HG02798 (cell line): ENCODE measurements around the gene PTDSS2.
"Not testable (repeated sequence)": the region's sequence is repeated elsewhere in the genome, so short reads cannot be mapped to it uniquely, and the experiment has no call there.

Experiments
- ATAC-seq: cut with Tn5 transposase; IDR thresholded peaks from one replicate; pipeline ENCODE4 v1.9.1; 2021; ENCODE audit warnings: mild to moderate bottlenecking; ENCODE audit not compliant: unreplicated experiment, poor library complexity

The PTDSS2 gene

GRCh38 chr11:429931-430456 lies 20.1 kb upstream of the PTDSS2 start:
- no peak for ATAC-seq

GRCh38 chr11:431921-432320 lies 18.2 kb upstream of the PTDSS2 start:
- ATAC-seq: no peak

DNA sequence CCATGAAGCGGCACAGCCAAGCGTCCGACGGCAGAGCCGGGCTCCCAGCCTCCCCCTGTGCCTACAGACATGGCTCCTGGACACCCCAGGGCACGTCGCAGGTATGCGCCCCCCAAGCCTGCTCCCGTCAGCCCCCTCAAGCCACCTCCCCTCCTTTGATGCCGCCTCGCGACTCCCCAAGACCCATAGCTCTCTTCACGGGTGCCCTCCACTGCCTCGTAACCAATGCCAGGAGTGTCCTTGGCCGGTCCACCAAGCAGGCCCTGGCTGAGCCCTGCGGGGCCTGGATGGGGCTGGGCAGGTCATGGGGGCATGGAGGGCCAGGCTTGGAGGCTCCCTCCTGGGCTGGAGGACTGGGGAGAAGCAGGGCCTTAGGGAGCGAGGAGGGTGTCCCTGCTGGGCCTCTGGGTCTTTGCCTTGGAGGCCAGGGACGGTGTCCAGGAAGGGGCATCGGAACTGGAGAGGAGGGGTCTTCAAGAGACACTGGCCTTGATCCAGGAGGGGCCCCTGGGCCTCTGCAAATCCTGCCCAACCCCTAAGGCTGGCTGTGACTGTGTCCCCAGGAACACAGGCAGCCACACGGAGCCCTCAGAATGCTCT lies 17.5 kb upstream of the PTDSS2 start:
- ATAC-seq: no peak

- no peak for ATAC-seq
Measured at GRCh38 chr11:433111-433510, 17.0 kb upstream of the PTDSS2 start.

GRCh38 chr11:433641-434040 lies 16.4 kb upstream of the PTDSS2 start:
- ATAC-seq: no peak

GRCh38 chr11:434496-434895 lies 15.6 kb upstream of the PTDSS2 start:
- no peak for ATAC-seq

DNA sequence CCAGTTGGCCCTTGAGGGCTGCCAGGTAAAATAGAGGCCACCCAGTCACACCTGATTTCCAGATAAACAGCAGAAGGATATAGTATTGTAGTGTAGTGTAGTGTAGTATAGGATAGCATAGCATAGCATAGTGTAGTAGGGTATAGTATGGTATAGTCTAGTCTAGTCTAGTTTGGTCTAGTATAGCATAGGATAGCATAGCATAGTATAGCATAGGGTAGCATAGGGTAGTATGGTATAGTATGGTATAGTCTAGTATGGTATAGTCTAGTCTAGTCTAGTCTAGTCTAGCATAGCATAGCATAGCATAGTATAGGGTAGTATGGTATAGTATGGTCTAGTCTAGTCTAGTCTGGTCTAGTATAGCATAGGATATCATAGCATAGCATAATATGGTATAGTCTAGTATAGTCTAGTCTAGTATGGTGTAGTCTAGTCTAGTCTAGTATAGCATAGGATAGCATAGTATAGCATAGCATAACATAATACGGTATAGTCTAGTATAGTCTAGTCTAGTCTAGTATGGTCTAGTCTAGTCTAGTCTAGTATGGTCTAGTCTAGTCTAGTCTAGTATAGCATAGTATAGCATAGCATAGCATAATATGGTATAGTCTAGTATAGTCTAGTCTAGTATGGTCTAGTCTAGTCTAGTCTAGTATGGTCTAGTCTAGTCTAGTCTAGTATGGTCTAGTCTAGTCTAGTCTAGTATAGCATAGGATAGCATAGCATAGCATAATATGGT lies 14.9 kb upstream of the PTDSS2 start:
- ATAC-seq: not testable (repeated sequence)

GRCh38 chr11:437228-437870 lies 12.7 kb upstream of the PTDSS2 start:
- no peak for ATAC-seq

DNA sequence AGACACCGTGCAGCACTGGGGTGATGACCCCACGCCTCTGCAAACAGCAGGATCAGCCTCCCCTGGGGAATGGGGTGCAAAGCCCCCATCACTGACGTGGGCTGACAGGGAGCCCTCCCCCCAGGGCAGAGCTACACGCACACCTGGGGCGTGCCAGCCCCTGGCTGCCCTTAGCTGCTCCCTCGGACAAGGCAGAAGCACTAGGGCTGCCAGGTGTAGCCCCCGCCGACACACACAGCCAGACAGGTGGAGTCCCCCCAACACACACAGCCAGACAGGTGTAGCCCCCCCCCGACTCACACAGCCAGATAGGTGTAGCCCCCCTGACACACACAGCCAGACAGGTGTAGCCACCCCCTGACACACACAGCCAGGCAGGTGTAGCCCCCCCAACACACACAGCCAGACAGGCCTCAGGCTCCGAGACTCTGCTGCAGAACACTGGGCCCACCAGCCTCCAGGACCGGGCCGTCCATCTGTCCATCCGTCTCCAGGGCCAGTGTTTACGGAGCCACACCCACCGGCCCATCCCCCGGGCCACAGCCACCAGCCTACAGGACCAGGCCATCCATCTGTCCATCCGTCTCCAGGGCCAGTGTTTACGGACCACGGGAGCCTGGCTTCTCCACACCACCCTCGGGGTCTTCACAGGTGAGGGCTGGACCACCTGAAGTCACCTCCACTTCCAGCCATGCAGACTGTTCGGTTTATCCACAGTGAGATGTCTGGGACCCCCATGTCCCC lies 11.8 kb upstream of the PTDSS2 start:
- ATAC-seq: no peak

DNA sequence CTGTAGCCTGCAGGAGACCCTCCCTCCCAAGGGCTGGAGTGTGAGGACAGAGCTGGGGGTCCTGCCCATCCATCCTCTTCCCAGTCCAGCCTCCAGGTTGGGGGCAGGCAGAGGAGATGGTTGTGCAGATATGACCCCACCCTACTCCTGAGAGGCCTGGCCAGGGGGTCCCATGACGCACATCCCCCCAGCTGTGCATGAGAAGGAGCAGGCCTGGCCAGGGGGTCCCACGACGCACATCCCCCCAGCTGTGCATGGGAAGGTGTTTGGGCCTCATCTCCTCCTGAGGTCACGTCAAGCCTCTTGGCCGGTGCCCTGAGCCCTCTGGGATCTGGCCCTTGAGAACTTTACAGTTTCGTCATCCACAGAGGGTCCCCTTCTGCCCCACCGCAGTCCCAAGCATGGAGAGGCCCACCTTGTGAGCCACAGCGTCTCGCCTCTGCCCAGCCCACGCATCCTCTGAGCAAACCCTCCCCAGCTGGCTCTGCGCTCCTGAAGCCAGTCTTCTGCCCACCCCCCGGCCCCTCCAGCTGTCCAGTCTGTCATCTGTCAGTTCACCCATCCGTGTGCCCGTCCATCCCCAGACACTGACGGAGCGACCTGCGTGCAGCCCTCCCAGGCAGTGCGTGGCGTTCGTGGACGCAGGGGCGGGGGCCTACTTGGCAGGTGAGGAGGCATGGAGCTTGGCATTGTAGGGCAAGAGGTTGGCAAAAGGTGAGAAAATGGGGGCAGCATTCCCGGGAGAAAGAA lies 10.6 kb upstream of the PTDSS2 start:
- ATAC-seq: no peak

DNA sequence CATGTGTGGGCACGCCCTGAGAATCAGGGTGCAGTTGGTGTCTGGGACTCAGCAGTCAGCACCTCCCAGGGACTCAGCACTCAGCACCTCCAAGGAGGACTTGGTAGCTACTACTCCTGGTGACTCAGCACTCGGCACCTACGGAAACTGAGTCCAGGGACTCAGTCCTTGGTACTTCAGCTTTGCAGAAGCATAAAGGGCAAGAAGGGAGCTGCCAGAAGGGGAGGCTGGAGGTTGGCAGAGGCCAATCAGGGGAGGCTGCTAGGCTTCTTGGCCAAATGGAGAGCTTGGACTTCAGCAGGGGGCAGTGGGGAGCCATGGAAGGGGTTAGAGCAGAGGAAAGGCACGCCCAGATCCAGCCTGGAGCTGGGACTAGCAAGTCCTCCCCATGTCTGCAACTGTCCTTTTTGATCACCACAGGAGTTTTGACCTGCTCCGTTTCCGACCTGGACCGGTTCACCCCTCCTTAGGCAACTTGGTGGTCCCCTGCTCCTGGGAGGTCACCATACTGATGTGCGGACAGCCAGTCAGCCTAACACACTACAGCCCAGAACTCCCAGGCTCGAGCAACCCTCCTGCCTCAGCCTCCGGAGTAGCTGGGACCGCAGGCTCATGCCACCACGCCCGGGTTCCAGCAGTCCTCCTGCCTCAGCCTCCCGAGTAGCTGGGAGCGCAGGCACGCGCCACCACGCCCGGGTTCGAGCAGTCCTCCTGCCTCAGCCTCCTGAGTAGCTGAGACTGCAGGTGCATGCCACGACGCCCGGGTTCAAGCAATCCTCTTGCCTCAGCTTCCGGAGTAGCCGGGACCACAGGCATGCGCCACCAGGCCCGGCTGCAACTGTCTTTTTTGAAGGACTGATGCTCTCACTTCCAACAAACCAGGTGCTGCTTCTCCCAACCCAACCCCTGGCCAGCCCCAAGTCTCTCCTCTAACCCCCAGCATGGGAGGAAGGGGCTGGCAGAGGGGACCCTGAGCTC lies 9.7 kb upstream of the PTDSS2 start:
- no peak for ATAC-seq

DNA sequence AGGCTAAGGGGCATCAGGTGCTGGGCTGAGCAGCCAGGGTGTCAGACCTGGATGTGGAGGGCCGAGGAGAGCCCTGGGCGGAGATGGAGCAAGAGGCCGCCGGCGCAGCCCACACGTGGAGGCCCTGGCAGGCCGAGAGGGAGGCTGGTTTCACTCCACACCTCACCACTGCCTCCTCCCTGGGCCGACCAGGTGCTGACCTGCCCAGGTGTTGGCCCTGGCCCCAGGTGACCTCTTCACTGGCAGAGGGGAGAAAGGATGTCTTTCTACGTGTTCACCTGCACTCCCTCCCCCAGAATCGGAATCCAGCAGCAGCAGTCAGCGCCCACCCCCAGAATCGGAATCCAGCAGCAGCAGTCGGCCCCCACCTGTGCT lies 9.0 kb upstream of the PTDSS2 start:
- ATAC-seq: no peak

GRCh38 chr11:441418-442274 lies 8.4 kb upstream of the PTDSS2 start, which contains the start of gene ANO9:
Gene ANO9 (minus strand): TSS chr11:442011. CDS start chr11:441926, 85 bp downstream.
- ATAC-seq: peak; percentile 61

DNA sequence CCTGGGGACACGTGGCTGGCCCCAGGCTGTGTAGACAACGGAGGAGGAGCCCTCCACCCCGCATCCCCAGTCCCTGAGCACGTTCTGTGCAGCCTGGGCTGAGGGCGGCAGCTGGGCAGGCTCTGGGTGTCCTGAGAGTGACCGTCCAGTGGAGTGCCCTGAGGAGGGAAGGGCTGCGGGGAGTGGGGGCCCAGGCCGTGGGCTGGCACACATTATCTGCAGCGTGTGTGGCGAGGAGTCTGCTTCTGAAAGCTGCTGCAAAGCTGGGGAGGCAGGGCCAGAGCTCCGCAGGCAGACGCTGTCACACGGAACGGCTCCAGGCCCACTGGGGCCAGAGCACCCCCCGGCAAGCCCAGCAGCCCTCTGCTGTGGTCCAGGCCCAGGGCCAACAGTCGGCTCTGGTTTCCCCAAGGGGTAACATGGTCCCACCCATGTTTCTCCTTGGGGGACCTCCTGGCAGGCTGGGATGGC lies 7.4 kb upstream of the PTDSS2 start:
- no peak for ATAC-seq

DNA sequence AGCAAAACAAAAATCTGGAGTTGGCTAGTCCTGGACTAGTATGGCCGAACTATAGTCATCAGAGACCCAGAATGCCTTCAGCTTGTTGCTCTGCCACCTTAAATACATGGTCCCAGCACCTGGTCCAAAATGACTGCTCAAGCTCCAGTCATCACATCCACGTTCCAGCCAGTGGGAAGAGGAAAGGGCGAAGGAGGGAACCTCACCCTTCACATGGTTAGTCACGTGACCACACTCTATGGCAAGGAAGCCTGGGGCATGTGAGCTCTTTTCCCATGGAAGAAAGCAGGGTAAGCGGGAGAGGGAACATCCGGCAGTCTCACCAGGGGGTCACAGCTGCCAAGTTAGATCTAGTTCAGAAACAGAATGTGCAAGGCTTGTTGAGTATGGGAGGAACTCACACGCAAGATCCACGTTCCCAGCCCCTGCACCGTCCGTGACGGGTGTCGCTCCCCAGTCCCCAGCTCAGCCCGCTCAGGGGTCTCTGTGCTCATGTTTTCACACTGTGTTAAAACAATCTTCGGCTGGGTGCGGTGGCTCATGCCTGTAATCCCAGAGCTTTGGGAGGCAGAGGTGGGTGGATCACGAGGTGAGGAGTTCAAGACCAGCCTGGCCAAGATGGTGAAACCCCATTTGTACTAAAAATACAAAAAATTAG lies 6.4 kb upstream of the PTDSS2 start:
- ATAC-seq: no peak

- no peak for ATAC-seq
Measured at GRCh38 chr11:444396-445144, 5.5 kb upstream of the PTDSS2 start.
